ENCODE results near the gene COQ2. TPM values are rescaled to one million over a fixed set of nuclear protein-coding genes. Genes with fewer than 3 reads are reported as not detected.

COQ2 gene
- total RNA-seq, 1 experiment from 2014 or later: 24.2 TPM

- Mint-ChIP-seq H3K36me3 (ENCODE audit: insufficient read depth, unreplicated experiment) (peaks cover 23% of the 10 kb centered on the region), H3K4me1 (ENCODE audit: low read depth, unreplicated experiment) (no peaks in the 10 kb centered on the region), H3K9me3 (ENCODE audit: unreplicated experiment) (no peaks in the 10 kb centered on the region), H3K4me3 (ENCODE audit: unreplicated experiment) (no peak overlapping the region), H3K27me3 (ENCODE audit: insufficient read depth, unreplicated experiment) (no peaks in the 10 kb centered on the region), H3K27ac (ENCODE audit: unreplicated experiment) (no peak overlapping the region)
- TF ChIP-seq CTCF (IDR thresholded peaks at IDR 0.05; ENCODE audit: insufficient read depth in 1 of 2, low read depth in 1 of 2, low read length in 1 of 2, severe bottlenecking in 1 of 2, unreplicated experiment in 1 of 2): no peak
- CTCF ChIA-PET: no interaction called here
- intact Hi-C loops (cut with micrococcal nuclease; ENCODE audit: unreplicated experiment): no loop called here
- POLR2A ChIA-PET: no interaction called here
- Histone ChIP-seq H3K9me3 (no peaks in the 10 kb centered on the region), H3K4me1 (no peaks in the 10 kb centered on the region), H3K27me3 (replicated peaks; ENCODE audit: control insufficient read depth, insufficient read depth, low read length) (no peaks in the 10 kb centered on the region), H3K4me3 (ENCODE audit: low read depth, low read length) (no peak overlapping the region), H3K36me3 (ENCODE audit: control insufficient read depth, insufficient read depth, low read length) (peaks cover 1% of the 10 kb centered on the region; the same call in 1 of the 2 replicates)
- DNase-seq: no peak
- no TSS peak for BruUV-seq (replicated peaks)
These were observed 16.6 kb downstream of the COQ2 start for GRCh38 chr4:83267830-83268475.

- Histone ChIP-seq H3K9me3 (no peaks in the 10 kb centered on the region), H3K4me1 (no peaks in the 10 kb centered on the region), H3K36me3 (ENCODE audit: control insufficient read depth, insufficient read depth, low read length) (peaks cover 1% of the 10 kb centered on the region; the same call in 1 of the 2 replicates), H3K4me3 (ENCODE audit: low read depth, low read length) (no peak overlapping the region), H3K27me3 (replicated peaks; ENCODE audit: control insufficient read depth, insufficient read depth, low read length) (no peaks in the 10 kb centered on the region)
- intact Hi-C loops (cut with micrococcal nuclease; ENCODE audit: unreplicated experiment): no loop called here
- Mint-ChIP-seq H3K4me3 (ENCODE audit: unreplicated experiment) (no peak overlapping the region), H3K9me3 (ENCODE audit: unreplicated experiment) (no peaks in the 10 kb centered on the region), H3K27ac (ENCODE audit: unreplicated experiment) (no peak overlapping the region), H3K27me3 (ENCODE audit: insufficient read depth, unreplicated experiment) (no peaks in the 10 kb centered on the region), H3K36me3 (ENCODE audit: insufficient read depth, unreplicated experiment) (peaks cover 24% of the 10 kb centered on the region), H3K4me1 (ENCODE audit: low read depth, unreplicated experiment) (no peaks in the 10 kb centered on the region)
- POLR2A ChIA-PET: no interaction called here
- no peak for TF ChIP-seq CTCF (IDR thresholded peaks at IDR 0.05; ENCODE audit: insufficient read depth in 1 of 2, low read depth in 1 of 2, low read length in 1 of 2, severe bottlenecking in 1 of 2, unreplicated experiment in 1 of 2)
- no TSS peak for BruUV-seq (replicated peaks)
- CTCF ChIA-PET: no interaction called here
- no peak for DNase-seq
These were observed 17.3 kb downstream of the COQ2 start for GRCh38 chr4:83267121-83267829.

- no peaks in the 10 kb centered on the region for H3K27me3 Mint-ChIP-seq (ENCODE audit: insufficient read depth, unreplicated experiment)
- H3K4me3 Mint-ChIP-seq (ENCODE audit: unreplicated experiment): no peak overlapping the region
- intact Hi-C loops (cut with micrococcal nuclease; ENCODE audit: unreplicated experiment): no loop called here
- Histone ChIP-seq H3K4me3 (ENCODE audit: low read depth, low read length) (no peak overlapping the region), H3K9me3 (no peaks in the 10 kb centered on the region), H3K36me3 (ENCODE audit: control insufficient read depth, insufficient read depth, low read length) (peaks cover 1% of the 10 kb centered on the region; the same call in 1 of the 2 replicates), H3K4me1 (no peaks in the 10 kb centered on the region), H3K27me3 (replicated peaks; ENCODE audit: control insufficient read depth, insufficient read depth, low read length) (no peaks in the 10 kb centered on the region)
- no peak for TF ChIP-seq CTCF (IDR thresholded peaks at IDR 0.05; ENCODE audit: insufficient read depth in 1 of 2, low read depth in 1 of 2, low read length in 1 of 2, severe bottlenecking in 1 of 2, unreplicated experiment in 1 of 2)
- BruUV-seq (replicated peaks): no TSS peak
- no peak overlapping the region for H3K27ac Mint-ChIP-seq (ENCODE audit: unreplicated experiment)
- POLR2A ChIA-PET: no interaction called here
- peaks cover 24% of the 10 kb centered on the region for H3K36me3 Mint-ChIP-seq (ENCODE audit: insufficient read depth, unreplicated experiment)
- DNase-seq: no peak
- H3K9me3 Mint-ChIP-seq (ENCODE audit: unreplicated experiment): no peaks in the 10 kb centered on the region
- CTCF ChIA-PET: no interaction called here
- H3K4me1 Mint-ChIP-seq (ENCODE audit: low read depth, unreplicated experiment): no peaks in the 10 kb centered on the region
These were observed 17.9 kb downstream of the COQ2 start for GRCh38 chr4:83266689-83267088.
